ENCODE measurements around the gene CARM1.
"Not testable (repeated sequence)": the region's sequence is repeated elsewhere in the genome, so short reads cannot be mapped to it uniquely, and the experiment has no call there.

The CARM1 gene

GRCh38 chr19:10848230-10848856, 23.0 kb upstream of the CARM1 start, which contains the start of gene C19orf38:
TSS of gene C19orf38 (plus strand) at chr19:10848415. CDS start at chr19:10848509, 94 bp downstream.
- no peak for DNase-seq

- no peak for DNase-seq
Observed at GRCh38 chr19:10850631-10851030, 20.7 kb upstream of the CARM1 start.

GRCh38 chr19:10852098-10852800, 19.1 kb upstream of the CARM1 start:
- DNase-seq, result no peak

- DNase-seq, result no peak
Observed at GRCh38 chr19:10852941-10853340, 18.4 kb upstream of the CARM1 start.

GRCh38 chr19:10854350-10855089, 16.8 kb upstream of the CARM1 start:
- no peak for DNase-seq

- DNase-seq, result peak; percentile 31
Observed at GRCh38 chr19:10855879-10856522, 15.4 kb upstream of the CARM1 start.

GRCh38 chr19:10856899-10857298, 14.5 kb upstream of the CARM1 start:
- not testable (repeated sequence) for DNase-seq

- DNase-seq, result no peak
Observed at GRCh38 chr19:10858204-10858828, 13.0 kb upstream of the CARM1 start.

- DNase-seq, result peak; percentile 39
Observed at GRCh38 chr19:10861103-10861651, 10.2 kb upstream of the CARM1 start.

- DNase-seq, result no peak
Observed at GRCh38 chr19:10862561-10863106, 8.7 kb upstream of the CARM1 start.

- DNase-seq, result no peak
Observed at GRCh38 chr19:10863107-10863717, 8.1 kb upstream of the CARM1 start.

- peak; percentile 88 for DNase-seq
Observed at GRCh38 chr19:10864538-10864899, 6.8 kb upstream of the CARM1 start.

GRCh38 chr19:10866495-10866894, 4.9 kb upstream of the CARM1 start:
- no peak for DNase-seq

- no peak for DNase-seq
Observed at GRCh38 chr19:10868872-10869547, 2.3 kb upstream of the CARM1 start.

GRCh38 chr19:10869872-10870311, 1.5 kb upstream of the CARM1 start:
- not testable (repeated sequence) for DNase-seq

- no peak for DNase-seq
Observed at GRCh38 chr19:10870501-10870954, 825 bp upstream of the CARM1 start.

- peak; percentile 23 for DNase-seq
Observed at GRCh38 chr19:10871711-10872545, 575 bp downstream of the CARM1 start.

GRCh38 chr19:10872546-10873107, 1.3 kb downstream of the CARM1 start:
- peak; percentile 25 for DNase-seq

GRCh38 chr19:10874024-10874423, 2.7 kb downstream of the CARM1 start:
- DNase-seq, result no peak

Measured in stimulated activated CD4-positive, alpha-beta T cell treated with anti-CD3 and anti-CD28 coated beads, Interleukin-4, amount 100 ng/mL, for 24 hours (primary cell).